GM18526 (cell line): ENCODE results near the gene RABGAP1L.

Source experiments
- POLR2A ChIP-seq: IDR thresholded peaks from 3 replicates; pipeline ENCODE4 v1.6.1; 2011; ENCODE audit not compliant: insufficient read length; ENCODE audit errors: extremely low read depth

The RABGAP1L gene

DNA sequence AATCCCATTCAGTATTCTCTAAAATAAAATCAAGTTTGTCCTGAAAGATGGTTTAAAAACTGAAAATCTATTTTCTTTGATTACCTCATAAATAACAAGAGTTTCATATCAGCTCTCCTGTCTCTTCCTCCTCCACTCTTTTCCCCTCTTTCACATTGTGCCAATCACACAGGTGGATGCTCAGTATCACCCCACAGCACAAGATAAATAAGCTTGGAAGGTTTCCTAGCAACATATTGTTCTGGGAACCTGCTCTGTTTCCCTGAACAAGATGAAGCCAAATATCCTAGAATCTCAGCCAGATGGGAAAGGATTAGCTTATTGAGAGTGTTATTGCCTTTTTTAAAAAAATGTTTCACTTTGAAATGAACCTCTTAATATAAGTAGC lies 794.7 kb downstream of the RABGAP1L start:
- no peak for TF ChIP-seq POLR2A

DNA sequence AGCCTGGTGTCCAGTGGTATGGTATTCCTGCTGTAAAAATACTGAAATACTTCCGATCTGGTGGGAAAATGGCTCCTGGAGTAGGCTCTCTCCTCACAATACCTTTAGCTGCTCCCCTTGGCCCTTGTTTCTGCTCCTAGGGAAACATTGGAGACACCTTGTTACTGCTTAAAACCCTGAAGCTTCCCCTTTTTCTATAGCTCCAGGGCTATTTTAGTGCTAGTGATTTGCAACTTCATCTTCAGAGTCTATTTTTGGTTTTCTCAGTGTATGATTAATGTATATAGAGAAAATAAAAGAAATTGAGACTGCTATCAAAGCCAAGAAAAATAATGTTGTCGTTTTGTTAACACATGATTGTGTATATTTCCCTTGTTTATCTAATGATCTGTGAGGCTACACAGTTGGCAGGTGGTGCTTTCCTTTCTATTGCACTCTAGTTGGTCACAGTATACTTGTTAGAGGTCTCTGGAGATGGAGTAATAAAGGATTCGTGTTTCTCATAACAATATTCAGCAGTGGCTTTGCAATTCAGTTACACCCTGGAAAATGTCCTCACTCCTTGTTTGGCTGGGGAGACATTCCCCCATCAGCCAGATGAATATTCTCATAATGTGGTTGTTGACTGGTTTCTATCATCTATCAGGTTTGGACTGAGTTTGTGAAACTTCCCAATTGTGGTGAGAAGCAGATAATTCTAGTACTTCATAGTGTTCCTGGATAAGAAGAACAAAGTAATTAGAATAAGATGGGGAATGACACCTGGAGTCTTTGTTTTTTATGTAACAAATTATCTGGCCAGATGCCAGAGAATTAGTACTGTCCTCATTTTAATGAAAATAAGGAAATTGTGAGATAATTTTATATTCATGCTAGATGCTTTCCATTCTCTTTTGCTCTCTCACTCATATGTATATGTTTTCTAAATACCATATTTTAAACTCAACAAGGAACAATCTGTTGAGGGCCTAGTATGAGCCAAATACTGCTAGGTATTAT lies 795.6 kb downstream of the RABGAP1L start:
- TF ChIP-seq POLR2A = no peak

- no peak for TF ChIP-seq POLR2A
These were observed 796.8 kb downstream of the RABGAP1L start for GRCh38 chr1:174956086-174956485.

- no peak for TF ChIP-seq POLR2A
These were observed 797.7 kb downstream of the RABGAP1L start for GRCh38 chr1:174956976-174957375.

DNA sequence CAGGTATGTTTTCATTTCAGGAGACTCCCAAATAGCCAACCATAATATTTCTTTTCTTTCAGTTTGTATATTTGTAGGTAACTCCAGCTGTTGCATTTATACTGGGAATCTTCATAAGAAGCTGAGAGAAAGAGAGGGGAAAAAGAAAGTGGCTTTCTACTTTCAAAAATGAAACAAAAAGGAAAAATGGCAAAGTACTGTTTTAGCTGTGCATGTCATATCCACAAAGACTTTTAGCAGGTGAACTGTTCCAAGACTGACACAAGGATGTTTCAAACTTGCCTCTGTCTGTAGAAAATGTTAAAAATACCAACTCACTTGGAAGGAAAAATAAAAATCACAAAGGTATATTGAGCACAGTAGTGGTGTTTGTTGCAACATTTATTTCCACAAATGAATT lies 798.5 kb downstream of the RABGAP1L start:
- TF ChIP-seq POLR2A = no peak

DNA sequence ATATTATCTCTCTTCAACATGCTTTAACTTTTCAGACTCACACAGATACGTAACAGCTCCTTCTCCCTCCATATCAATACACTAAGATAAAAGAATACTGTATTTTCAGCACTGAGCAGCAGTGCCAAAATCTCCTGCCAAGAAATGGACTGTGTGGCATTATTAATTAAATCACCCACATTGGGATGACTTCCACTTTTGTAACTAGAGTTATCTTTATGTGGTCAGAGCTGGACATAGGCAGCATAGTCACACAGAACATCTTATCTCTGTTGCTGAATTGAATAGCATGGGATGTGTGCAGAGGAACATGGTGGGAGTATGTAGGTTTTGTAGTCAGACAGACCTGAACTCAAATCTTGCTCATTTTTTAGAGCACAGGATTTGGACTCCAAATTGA lies 799.1 kb downstream of the RABGAP1L start:
- no peak for TF ChIP-seq POLR2A

DNA sequence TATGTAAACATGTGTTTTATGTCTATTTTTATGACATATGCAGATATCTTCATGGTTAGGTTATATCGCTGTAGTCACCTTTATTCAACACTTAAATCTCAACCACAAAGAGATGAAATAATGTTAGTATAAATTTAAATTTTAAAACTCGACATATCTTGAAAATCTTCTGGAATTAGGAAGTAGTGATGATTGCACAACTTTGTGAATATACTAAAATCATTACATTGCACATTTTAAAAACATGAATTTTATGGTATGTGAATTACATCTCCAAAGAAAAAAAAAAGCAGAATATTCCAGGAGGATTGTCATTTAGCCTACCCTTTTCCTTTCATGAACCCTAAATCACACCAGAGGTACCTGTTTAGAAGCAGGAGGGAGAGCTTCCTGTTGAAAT lies 801.0 kb downstream of the RABGAP1L start:
- no peak for TF ChIP-seq POLR2A

GRCh38 chr1:174963529-174964125 lies 804.3 kb downstream of the RABGAP1L start:
- no peak for TF ChIP-seq POLR2A

DNA sequence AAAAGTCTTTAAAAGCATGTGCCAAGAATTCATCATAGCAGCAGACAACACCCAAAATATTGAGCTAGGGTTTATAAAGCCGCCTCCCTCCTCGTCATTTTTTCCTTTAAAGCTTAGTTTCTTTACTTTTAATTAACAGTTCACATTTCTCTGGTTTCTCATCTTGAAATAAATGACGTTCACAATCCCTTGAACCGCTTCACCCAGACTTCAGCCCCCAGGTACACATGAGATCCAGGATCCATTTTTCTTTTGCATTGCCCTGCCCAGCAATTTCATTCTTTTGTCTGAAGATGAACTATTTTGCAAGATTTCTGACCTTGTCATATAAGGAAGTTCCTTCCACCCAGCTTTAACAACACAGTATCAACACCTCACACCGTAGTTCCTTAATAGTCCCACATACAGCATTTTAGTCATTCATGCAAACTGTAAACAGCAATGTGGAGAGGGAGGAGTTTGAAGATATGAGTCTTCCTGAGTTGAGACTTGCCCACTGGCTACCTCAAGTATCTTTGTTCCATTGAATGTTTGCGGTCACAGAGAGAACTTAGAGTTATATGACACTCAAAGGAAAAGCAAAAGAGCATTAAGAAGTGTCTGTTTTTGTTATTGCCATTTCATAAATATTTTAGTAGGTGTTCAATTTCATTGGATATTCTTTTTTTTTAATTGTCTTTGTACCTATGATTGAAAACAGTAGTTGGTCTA lies 805.1 kb downstream of the RABGAP1L start:
- no peak for TF ChIP-seq POLR2A

DNA sequence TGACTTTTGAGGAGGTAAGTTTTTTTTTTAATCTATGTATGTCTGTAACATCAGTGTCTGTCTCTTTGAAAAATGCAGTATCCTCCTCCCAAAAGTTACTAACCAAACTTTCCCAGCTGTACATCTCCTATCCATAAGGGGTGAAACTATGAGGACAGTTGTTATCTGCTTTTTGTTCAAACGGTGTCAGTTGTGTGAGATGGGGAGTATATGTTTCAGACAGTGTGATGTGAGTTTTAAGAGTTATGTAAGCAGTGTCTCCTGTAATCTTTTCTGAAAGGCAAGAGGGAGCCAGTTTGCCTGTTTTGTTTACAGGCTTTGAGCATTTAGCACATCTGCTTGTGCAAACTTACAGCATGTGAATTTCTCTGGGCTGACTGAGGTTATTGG lies 805.6 kb downstream of the RABGAP1L start:
- TF ChIP-seq POLR2A = no peak

DNA sequence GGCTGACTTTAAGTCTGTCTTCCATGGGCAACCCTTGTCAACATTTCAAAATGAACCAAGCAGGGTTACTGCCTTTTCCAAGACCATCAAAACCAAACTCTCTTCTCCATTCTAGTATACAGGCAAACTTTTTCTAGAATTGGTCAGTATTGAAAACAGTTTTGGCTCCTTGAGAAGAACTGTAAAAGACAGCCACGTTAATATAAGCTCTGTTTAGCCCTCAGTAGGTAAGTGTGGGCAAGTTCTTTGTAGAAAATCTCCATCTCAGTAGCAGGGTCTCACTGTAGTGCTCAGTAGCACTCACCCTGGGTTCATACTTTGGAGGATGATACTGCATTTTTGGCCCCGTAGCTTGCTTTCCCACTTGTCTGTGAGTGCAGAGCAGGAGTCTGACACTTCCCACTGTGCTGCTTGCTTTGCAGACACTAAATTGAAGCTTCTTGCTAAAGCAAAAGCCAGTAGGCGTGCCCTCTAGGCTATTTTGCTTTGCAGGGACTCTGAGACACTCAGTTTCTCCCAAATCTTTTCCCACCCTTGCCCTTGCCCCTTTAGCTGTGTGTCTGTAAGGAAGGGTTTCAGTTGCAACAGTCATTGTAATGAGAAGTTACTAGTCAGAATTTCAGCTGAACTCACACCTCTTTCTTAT lies 806.2 kb downstream of the RABGAP1L start:
- no peak for TF ChIP-seq POLR2A

DNA sequence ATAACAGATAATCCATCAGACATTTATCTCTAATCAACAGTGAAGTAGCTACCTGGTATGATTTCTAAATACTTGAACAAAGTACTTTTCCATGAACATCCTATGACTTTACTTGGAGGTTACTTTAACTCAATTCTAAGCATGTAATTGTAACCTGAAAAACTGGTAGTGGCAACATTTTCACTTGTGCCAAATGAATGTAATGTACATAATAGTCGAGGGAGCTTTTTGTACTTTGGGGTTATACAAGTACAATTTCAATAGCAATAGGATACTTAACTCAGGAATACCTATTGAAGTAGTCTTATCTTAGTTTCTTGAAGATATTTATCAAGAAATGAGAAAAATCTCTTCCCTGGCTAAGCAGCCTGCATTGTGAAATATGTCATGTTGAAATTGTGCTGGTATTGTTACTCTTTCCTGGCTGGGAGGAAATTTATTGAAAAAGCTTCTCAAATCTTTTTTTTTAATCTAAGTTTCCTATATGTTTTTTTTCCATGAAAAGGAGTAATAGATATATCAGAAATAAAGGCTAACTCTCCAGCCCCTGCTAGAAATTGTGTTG lies 806.8 kb downstream of the RABGAP1L start:
- no peak for TF ChIP-seq POLR2A

DNA sequence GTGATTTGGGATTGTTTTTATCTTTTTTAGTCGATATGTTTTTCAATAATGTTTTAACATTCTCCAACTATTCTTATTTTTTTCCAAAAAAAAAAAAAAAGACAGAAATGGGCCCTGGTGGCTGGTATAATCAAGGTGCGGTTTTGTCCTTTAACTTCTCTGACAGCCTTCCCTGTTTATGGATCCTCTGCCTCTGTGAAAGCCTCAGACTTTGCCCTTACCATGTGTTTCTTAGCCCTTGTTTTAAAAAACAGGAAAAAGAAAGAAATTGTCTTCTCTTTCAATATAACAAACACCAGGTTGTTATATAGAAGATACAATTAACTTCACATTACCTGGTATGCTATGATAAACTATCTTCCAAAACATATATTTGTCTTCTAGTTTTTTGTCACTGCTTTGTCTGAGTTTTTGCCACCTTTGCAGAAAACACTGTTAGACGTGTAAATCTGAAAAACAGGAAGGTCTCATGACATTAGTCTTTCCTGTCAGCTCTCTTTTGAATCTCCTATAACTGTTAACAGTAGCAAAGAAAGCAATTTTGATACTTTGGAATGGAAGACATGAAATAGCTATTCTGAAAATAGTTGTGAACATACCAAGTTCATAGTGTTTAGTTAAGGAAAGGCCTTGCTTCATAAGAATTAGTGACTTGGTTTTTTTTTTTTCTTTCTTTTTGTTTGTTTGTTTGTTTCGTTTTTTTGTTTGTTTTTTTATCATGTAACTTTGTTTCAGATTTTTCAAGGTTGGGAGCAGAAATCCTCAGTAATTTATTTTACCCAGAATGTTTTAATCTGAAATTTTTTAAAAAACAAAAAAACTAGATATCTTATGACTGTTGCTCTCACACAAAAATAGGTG lies 808.8 kb downstream of the RABGAP1L start:
- TF ChIP-seq POLR2A = no peak

- TF ChIP-seq POLR2A = no peak
These were observed 809.5 kb downstream of the RABGAP1L start for GRCh38 chr1:174968750-174969244.
